ENCODE results near the gene PURA.

- no peak for TF ChIP-seq POLR2A (IDR thresholded peaks at IDR 0.05)
- TF ChIP-seq CTCF (IDR thresholded peaks at IDR 0.05), result no peak
- TF ChIP-seq POLR2AphosphoS5 (IDR thresholded peaks at IDR 0.05), result no peak
- no peak for TF ChIP-seq EP300 (IDR thresholded peaks at IDR 0.05)
Observed at GRCh38 chr5:140165923-140166270, 52.0 kb downstream of the PURA start.

All from upper lobe of left lung (tissue), 4 donors.